ENCODE data around the gene NUAK2.

DNA sequence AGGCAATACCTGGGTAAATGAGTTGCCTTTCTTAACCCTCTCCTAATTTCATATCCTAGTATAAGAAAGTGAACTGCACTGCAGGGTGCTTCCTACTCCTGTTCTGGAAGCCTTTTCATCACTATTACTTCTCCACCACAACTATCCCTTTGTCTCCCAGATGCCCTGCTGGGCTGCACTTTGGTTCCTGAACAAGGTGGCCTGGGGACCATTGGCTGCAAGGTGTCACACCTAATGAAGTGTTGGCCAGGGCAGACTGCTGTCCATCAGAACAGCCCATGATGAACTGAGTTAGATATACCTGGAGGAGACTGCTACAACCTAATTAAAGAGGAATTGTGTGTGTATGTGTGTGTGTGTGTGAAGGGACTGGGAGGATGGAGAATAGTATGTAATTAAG, 37.0 kb upstream of the NUAK2 start:
- TF ChIP-seq SIN3A (IDR thresholded peaks at IDR 0.05; ENCODE audit: borderline replicate concordance, insufficient read depth, low read length), result no peak
- TF ChIP-seq, protein P1, sequence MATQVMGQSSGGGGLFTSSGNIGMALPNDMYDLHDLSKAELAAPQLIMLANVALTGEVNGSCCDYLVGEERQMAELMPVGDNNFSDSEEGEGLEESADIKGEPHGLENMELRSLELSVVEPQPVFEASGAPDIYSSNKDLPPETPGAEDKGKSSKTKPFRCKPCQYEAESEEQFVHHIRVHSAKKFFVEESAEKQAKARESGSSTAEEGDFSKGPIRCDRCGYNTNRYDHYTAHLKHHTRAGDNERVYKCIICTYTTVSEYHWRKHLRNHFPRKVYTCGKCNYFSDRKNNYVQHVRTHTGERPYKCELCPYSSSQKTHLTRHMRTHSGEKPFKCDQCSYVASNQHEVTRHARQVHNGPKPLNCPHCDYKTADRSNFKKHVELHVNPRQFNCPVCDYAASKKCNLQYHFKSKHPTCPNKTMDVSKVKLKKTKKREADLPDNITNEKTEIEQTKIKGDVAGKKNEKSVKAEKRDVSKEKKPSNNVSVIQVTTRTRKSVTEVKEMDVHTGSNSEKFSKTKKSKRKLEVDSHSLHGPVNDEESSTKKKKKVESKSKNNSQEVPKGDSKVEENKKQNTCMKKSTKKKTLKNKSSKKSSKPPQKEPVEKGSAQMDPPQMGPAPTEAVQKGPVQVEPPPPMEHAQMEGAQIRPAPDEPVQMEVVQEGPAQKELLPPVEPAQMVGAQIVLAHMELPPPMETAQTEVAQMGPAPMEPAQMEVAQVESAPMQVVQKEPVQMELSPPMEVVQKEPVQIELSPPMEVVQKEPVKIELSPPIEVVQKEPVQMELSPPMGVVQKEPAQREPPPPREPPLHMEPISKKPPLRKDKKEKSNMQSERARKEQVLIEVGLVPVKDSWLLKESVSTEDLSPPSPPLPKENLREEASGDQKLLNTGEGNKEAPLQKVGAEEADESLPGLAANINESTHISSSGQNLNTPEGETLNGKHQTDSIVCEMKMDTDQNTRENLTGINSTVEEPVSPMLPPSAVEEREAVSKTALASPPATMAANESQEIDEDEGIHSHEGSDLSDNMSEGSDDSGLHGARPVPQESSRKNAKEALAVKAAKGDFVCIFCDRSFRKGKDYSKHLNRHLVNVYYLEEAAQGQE (IDR thresholded peaks at IDR 0.05; ENCODE audit: insufficient read depth in 1 of 2, low read depth in 2 of 2, low read length in 2 of 2), result no peak
- TF ChIP-seq POLR2AphosphoS5 (IDR thresholded peaks at IDR 0.05; ENCODE audit: low read depth, low read length), result no peak
- no peak for TF ChIP-seq TAF1 (IDR thresholded peaks at IDR 0.05; ENCODE audit: borderline replicate concordance, insufficient read depth, low read length)
